ENCODE data around the gene OPRL1. TPM values are rescaled to one million over a fixed set of nuclear protein-coding genes. Genes with fewer than 3 reads are reported as not detected.

OPRL1 gene
- total and polyA plus RNA-seq, 2 of the 8 experiments (the other 6 are each of a cell fraction or from before 2014, with no cell fraction given): 0.63 to 0.98 TPM

DNA sequence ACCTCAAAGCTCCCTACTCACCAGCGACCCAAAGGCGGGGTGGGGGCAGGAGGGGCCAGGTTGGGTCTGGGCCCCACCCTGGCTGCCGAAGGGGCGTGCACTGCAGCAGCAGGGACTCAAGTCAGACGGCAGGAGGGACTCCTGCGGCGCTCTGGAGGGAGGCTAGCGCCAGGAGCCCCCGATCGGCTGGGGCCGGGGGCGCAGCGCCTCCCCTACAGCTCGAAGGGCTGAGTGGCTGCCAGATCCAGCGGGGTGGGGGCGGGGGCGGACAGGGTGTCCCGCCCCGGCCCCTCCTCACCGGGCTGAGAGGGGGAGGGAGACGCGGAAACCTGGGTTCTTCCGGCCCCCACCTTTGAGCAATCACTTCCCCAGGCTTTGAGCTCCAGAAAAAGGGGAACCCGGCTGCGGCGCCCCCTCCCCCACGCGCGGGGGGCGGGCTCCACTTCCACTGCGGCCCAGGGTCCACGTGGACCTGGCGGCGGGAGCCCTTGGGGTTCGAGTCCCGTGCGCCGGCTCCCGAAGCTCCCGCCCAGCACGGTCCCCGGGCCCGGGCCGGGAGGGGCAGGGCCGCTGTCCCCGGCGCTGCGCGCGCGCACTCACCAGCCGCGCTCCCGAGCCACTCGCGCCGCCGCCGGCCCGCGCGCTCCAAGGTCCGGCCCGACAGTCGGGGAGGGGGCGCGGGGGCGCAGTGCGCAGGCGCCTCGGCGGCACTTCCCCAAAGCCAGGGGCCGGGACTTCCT, 439 bp upstream of the OPRL1 start, which contains the start of gene RGS19 (continued):
- TF ChIP-seq, protein P1, sequence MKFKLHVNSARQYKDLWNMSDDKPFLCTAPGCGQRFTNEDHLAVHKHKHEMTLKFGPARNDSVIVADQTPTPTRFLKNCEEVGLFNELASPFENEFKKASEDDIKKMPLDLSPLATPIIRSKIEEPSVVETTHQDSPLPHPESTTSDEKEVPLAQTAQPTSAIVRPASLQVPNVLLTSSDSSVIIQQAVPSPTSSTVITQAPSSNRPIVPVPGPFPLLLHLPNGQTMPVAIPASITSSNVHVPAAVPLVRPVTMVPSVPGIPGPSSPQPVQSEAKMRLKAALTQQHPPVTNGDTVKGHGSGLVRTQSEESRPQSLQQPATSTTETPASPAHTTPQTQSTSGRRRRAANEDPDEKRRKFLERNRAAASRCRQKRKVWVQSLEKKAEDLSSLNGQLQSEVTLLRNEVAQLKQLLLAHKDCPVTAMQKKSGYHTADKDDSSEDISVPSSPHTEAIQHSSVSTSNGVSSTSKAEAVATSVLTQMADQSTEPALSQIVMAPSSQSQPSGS (IDR thresholded peaks at IDR 0.05; ENCODE audit: low read length): no peak
- peak; percentile 36 for TF ChIP-seq ASH2L (IDR thresholded peaks at IDR 0.05; ENCODE audit: low read length)
- no peak for TF ChIP-seq RAD21 (IDR thresholded peaks at IDR 0.05 in 1 of 2, conservative IDR thresholded peaks at IDR 0.05 in 1 of 2; ENCODE audit: low read depth in 2 of 2, low read length in 2 of 2)
- 0 out of 4 replicates have a peak, but pooled peaks of 1 of the 2 experiments have one; percentile 3 for TF ChIP-seq SIN3A (conservative IDR thresholded peaks at IDR 0.05 in 1 of 2, IDR thresholded peaks at IDR 0.05 in 1 of 2; ENCODE audit: low read depth in 1 of 2, low read length in 2 of 2)
- peak; percentile 39 for TF ChIP-seq PHF8 (conservative IDR thresholded peaks at IDR 0.05; ENCODE audit: low read depth, low read length)
- peak; percentile 49 for TF ChIP-seq NRF1 (IDR thresholded peaks at IDR 0.05; ENCODE audit: low read depth, low read length)
- TF ChIP-seq KDM4A (IDR thresholded peaks at IDR 0.05; ENCODE audit: low read depth, low read length, severe bottlenecking): peak; percentile 81
